ENCODE results near the gene LRP4. TPM values are rescaled to one million over a fixed set of nuclear protein-coding genes. Genes with fewer than 3 reads are reported as not detected.

LRP4 gene
- polyA plus RNA-seq, 3 donors, result not detected

DNA sequence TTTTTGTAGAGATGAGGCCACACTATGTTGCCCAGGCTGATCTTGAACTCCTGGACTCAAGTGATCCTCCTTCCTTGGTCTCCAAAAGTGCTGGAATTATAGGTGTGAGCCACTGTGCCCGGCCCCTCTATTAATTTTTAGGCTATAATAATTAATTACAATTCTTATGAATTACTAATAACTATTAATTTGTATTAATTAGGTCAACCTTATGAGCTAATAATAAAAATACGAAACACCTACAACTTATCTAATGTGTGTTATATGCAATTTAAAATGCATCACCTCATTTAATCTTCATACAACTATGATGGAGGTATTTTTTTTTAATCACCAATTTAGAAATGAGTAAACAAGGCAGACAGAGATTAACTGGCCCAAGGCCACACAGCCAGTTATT, 26.2 kb downstream of the LRP4 start:
- no peak overlapping the region for H2AFZ ChIP-seq (ENCODE audit: insufficient read depth, low read depth, low read length, poor library complexity, severe bottlenecking)
- no peak overlapping the region for H3K4me2 ChIP-seq (replicated peaks; ENCODE audit: extremely low read depth, low read length, poor library complexity, severe bottlenecking)
- H3K27me3 ChIP-seq (ENCODE audit: control insufficient read depth in 2 of 2, insufficient read depth in 2 of 2, low read length in 2 of 2), result no peaks in the 10 kb centered on the region
- WGBS (ENCODE audit: insufficient coverage), result no CpG with 5 or more reads among the region's 2 CpGs
- no peaks in the 10 kb centered on the region for H3K36me3 ChIP-seq (replicated peaks in 1 of 2; ENCODE audit: control insufficient read depth in 1 of 2, insufficient read depth in 2 of 2, low read length in 2 of 2)
- TF ChIP-seq CTCF (IDR thresholded peaks at IDR 0.05), result no peak
- Mint-ChIP-seq H3K27ac (peak overlapping the region in 1 of 7 donors; percentile 26), H3K36me3 (no peaks in the 10 kb centered on the region), H3K27me3 (ENCODE audit: low read depth in 3 of 3) (peaks cover 0 to under 1% (median 0%) of the 10 kb centered on the region in 3 donors), H3K4me1 (peaks cover 2% of the 10 kb centered on the region), H3K4me3 (no peak overlapping the region), H3K9me3 (peaks cover 0 to 3% (median 0%) of the 10 kb centered on the region in 7 donors)
- DNase-seq, result no peak
- H3K4me3 ChIP-seq (replicated peaks in 1 of 3; ENCODE audit: low read depth in 2 of 3, low read length in 3 of 3), result no peak overlapping the region
- H3K4me1 ChIP-seq (ENCODE audit: control insufficient read depth in 1 of 2, insufficient read depth in 2 of 2, low read length in 2 of 2), result no peaks in the 10 kb centered on the region
- no peak overlapping the region for H3K27ac ChIP-seq (ENCODE audit: low read depth in 1 of 2, low read length in 2 of 2)
- H3K9ac ChIP-seq (ENCODE audit: insufficient read depth, low read length, poor library complexity, severe bottlenecking), result no peak overlapping the region
- intact Hi-C loops (cut with micrococcal nuclease), result no loop called here
- H3K9me3 ChIP-seq (replicated peaks in 1 of 2; ENCODE audit: control insufficient read depth in 1 of 2, insufficient read depth in 1 of 2, low read length in 2 of 2), result no peaks in the 10 kb centered on the region
- H4K20me1 ChIP-seq (ENCODE audit: insufficient read depth, low read length), result no peaks in the 10 kb centered on the region
- no peaks in the 10 kb centered on the region for H3K79me2 ChIP-seq (ENCODE audit: insufficient read depth, low read length)

DNA sequence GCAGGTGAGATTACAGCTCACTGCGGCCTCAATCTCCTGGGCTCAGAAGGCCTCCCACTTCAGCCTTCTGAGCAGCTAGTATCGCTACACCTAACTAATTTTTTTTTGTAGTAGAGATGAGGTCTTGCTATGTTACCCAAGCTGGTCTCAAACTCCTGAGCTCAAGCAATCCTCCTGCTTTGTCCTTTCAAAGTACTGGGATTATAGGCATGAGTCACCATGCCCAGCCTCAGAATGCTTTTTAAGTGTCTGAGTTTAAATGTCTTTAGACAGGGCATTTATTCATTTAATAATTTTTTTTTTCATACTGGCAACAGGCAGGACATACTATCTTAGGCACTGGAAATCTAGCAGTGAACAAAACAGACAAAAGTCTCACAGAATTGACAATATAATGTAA, 27.7 kb downstream of the LRP4 start:
- no peak for TF ChIP-seq CTCF (IDR thresholded peaks at IDR 0.05)
- intact Hi-C loops (cut with micrococcal nuclease), result no loop called here
- H3K4me2 ChIP-seq (replicated peaks; ENCODE audit: extremely low read depth, low read length, poor library complexity, severe bottlenecking), result no peak overlapping the region
- no peaks in the 10 kb centered on the region for H3K9me3 ChIP-seq (replicated peaks in 1 of 2; ENCODE audit: control insufficient read depth in 1 of 2, insufficient read depth in 1 of 2, low read length in 2 of 2)
- peaks cover 0 to 1% (median 0%) of the 10 kb centered on the region in 3 donors for H3K27me3 Mint-ChIP-seq (ENCODE audit: low read depth in 3 of 3)
- no peak overlapping the region for H3K9ac ChIP-seq (ENCODE audit: insufficient read depth, low read length, poor library complexity, severe bottlenecking)
- no peaks in the 10 kb centered on the region for H3K79me2 ChIP-seq (ENCODE audit: insufficient read depth, low read length)
- H3K4me1 Mint-ChIP-seq, result peaks cover 2% of the 10 kb centered on the region
- no peaks in the 10 kb centered on the region for H3K36me3 Mint-ChIP-seq
- no peak overlapping the region for H3K4me3 Mint-ChIP-seq
- WGBS (ENCODE audit: insufficient coverage), result no CpG with 5 or more reads among the region's 2 CpGs
- no peak overlapping the region for H2AFZ ChIP-seq (ENCODE audit: insufficient read depth, low read depth, low read length, poor library complexity, severe bottlenecking)
- H3K4me3 ChIP-seq (replicated peaks in 1 of 3; ENCODE audit: low read depth in 2 of 3, low read length in 3 of 3), result no peak overlapping the region
- H3K36me3 ChIP-seq (replicated peaks in 1 of 2; ENCODE audit: control insufficient read depth in 1 of 2, insufficient read depth in 2 of 2, low read length in 2 of 2), result no peaks in the 10 kb centered on the region
- H3K4me1 ChIP-seq (ENCODE audit: control insufficient read depth in 1 of 2, insufficient read depth in 2 of 2, low read length in 2 of 2), result no peaks in the 10 kb centered on the region
- no peaks in the 10 kb centered on the region for H3K27me3 ChIP-seq (ENCODE audit: control insufficient read depth in 2 of 2, insufficient read depth in 2 of 2, low read length in 2 of 2)
- DNase-seq, result no peak
- H3K9me3 Mint-ChIP-seq, result peaks cover 0 to 3% (median 0%) of the 10 kb centered on the region in 7 donors
- H4K20me1 ChIP-seq (ENCODE audit: insufficient read depth, low read length), result no peaks in the 10 kb centered on the region
- no peak overlapping the region for H3K27ac Mint-ChIP-seq
- no peak overlapping the region for H3K27ac ChIP-seq (ENCODE audit: low read depth in 1 of 2, low read length in 2 of 2)

Data from CD14-positive monocyte (primary cell).